Nephron progenitor cell (in vitro differentiated cells): Measurements from ENCODE around the gene MFRP.

ENCODE experiments used
- DNase-seq: peaks from one replicate; pipeline ENCODE4 v3.0.0; 2021
- H3K27ac Mint-ChIP-seq: 2 replicates; pipeline ENCODE4 v1.8.0; 2021; ENCODE audit warnings: mild to moderate bottlenecking, moderate library complexity, mixed read lengths
- H3K27me3 Mint-ChIP-seq: 2 replicates; pipeline ENCODE4 v1.8.0; 2021; ENCODE audit warnings: mild to moderate bottlenecking, low read depth, mixed read lengths; ENCODE audit not compliant: poor library complexity
- H3K36me3 Mint-ChIP-seq: 2 replicates; pipeline ENCODE4 v1.8.0; 2021; ENCODE audit warnings: low read depth, mixed read lengths
- H3K4me1 Mint-ChIP-seq: 2 replicates; pipeline ENCODE4 v1.8.0; 2021; ENCODE audit warnings: mixed read lengths
- H3K4me3 Mint-ChIP-seq: 2 replicates; pipeline ENCODE4 v1.8.0; 2021; ENCODE audit warnings: mild to moderate bottlenecking, moderate library complexity, mixed read lengths
- H3K9me3 Mint-ChIP-seq: 2 replicates; pipeline ENCODE4 v1.8.0; 2021; ENCODE audit warnings: mild to moderate bottlenecking, moderate library complexity, mixed read lengths
- CTCF ChIP-seq: fragments of 200-600 bp; sonication (generic); IDR thresholded peaks from 2 replicates; pipeline ENCODE4 v1.5.0; 2021; ENCODE audit warnings: antibody characterized with exemption

The MFRP gene

GRCh38 chr11:119345685-119346084 lies 820 bp downstream of the MFRP start:
- H3K27ac Mint-ChIP-seq = no peak overlapping the region
- TF ChIP-seq CTCF = no peak
- H3K27me3 Mint-ChIP-seq = peaks cover 86% of the 10 kb centered on the region
- DNase-seq = no peak
- no peaks in the 10 kb centered on the region for H3K36me3 Mint-ChIP-seq
- H3K4me1 Mint-ChIP-seq = peaks cover 6% of the 10 kb centered on the region
- H3K9me3 Mint-ChIP-seq = no peaks in the 10 kb centered on the region
- no peak overlapping the region for H3K4me3 Mint-ChIP-seq

- Mint-ChIP-seq H3K9me3 (no peaks in the 10 kb centered on the region), H3K4me3 (no peak overlapping the region), H3K4me1 (peaks cover 6% of the 10 kb centered on the region), H3K36me3 (no peaks in the 10 kb centered on the region), H3K27me3 (peaks cover 84% of the 10 kb centered on the region), H3K27ac (no peak overlapping the region)
- DNase-seq = no peak
- TF ChIP-seq CTCF = no peak
Measured at GRCh38 chr11:119344291-119345010, 2.1 kb downstream of the MFRP start.

GRCh38 chr11:119343726-119344125 lies 2.8 kb downstream of the MFRP start:
- TF ChIP-seq CTCF = no peak
- H3K9me3 Mint-ChIP-seq = no peaks in the 10 kb centered on the region
- no peak overlapping the region for H3K27ac Mint-ChIP-seq
- H3K27me3 Mint-ChIP-seq = peaks cover 88% of the 10 kb centered on the region
- no peak overlapping the region for H3K4me3 Mint-ChIP-seq
- no peaks in the 10 kb centered on the region for H3K36me3 Mint-ChIP-seq
- DNase-seq = no peak
- H3K4me1 Mint-ChIP-seq = peaks cover 14% of the 10 kb centered on the region

- Mint-ChIP-seq H3K27ac (no peak overlapping the region), H3K36me3 (no peaks in the 10 kb centered on the region), H3K27me3 (peaks cover 85% of the 10 kb centered on the region), H3K4me3 (no peak overlapping the region), H3K9me3 (no peaks in the 10 kb centered on the region), H3K4me1 (peaks cover 25% of the 10 kb centered on the region)
- no peak for DNase-seq
- TF ChIP-seq CTCF = no peak
Measured at GRCh38 chr11:119342362-119343130, 4.0 kb downstream of the MFRP start.

GRCh38 chr11:119342023-119342300 lies 4.5 kb downstream of the MFRP start:
- TF ChIP-seq CTCF = no peak
- H3K36me3 Mint-ChIP-seq = peaks cover under 1% of the 10 kb centered on the region
- peaks cover 79% of the 10 kb centered on the region for H3K27me3 Mint-ChIP-seq
- DNase-seq = no peak
- H3K4me1 Mint-ChIP-seq = peaks cover 31% of the 10 kb centered on the region
- H3K27ac Mint-ChIP-seq = no peak overlapping the region
- H3K9me3 Mint-ChIP-seq = no peaks in the 10 kb centered on the region
- no peak overlapping the region for H3K4me3 Mint-ChIP-seq
